Stimulated activated naive CD8-positive, alpha-beta T cell treated with anti-CD3 and anti-CD28 coated beads, Interleukin-15, Interleukin-2, amounts not matched to agents 100 ng/mL and 50 ng/mL, for 24 hours (primary cell): Measurements from ENCODE around the gene CTRB2.

Source experiments
- H3K27ac Mint-ChIP-seq: one replicate; pipeline ENCODE4 v1.8.0; 2021; ENCODE audit warnings: mild to moderate bottlenecking, mixed read lengths
- H3K27me3 Mint-ChIP-seq: one replicate; pipeline ENCODE4 v1.8.0; 2021; ENCODE audit warnings: mixed read lengths
- H3K36me3 Mint-ChIP-seq: one replicate; pipeline ENCODE4 v1.8.0; 2021; ENCODE audit warnings: low read depth, mixed read lengths
- H3K4me1 Mint-ChIP-seq: one replicate; pipeline ENCODE4 v1.8.0; 2021; ENCODE audit warnings: low read depth, mixed read lengths
- H3K4me3 Mint-ChIP-seq: one replicate; pipeline ENCODE4 v1.8.0; 2021; ENCODE audit warnings: mild to moderate bottlenecking, mixed read lengths
- H3K9me3 Mint-ChIP-seq: one replicate; pipeline ENCODE4 v1.8.0; 2021; ENCODE audit warnings: mixed read lengths

Gene CTRB2

GRCh38 chr16:75236736-75237397 lies 29.9 kb upstream of the CTRB2 start:
- peaks cover 8% of the 10 kb centered on the region for H3K27me3 Mint-ChIP-seq
- peaks cover 8% of the 10 kb centered on the region for H3K4me1 Mint-ChIP-seq
- no peaks in the 10 kb centered on the region for H3K9me3 Mint-ChIP-seq
- H3K4me3 Mint-ChIP-seq = no peak overlapping the region
- no peak overlapping the region for H3K27ac Mint-ChIP-seq
- no peaks in the 10 kb centered on the region for H3K36me3 Mint-ChIP-seq

- Mint-ChIP-seq H3K4me1 (peaks cover 8% of the 10 kb centered on the region), H3K27ac (no peak overlapping the region), H3K4me3 (no peak overlapping the region), H3K9me3 (no peaks in the 10 kb centered on the region), H3K27me3 (peaks cover 12% of the 10 kb centered on the region), H3K36me3 (no peaks in the 10 kb centered on the region)
These were observed 29.3 kb upstream of the CTRB2 start for GRCh38 chr16:75236232-75236631.

- H3K4me1 Mint-ChIP-seq = peaks cover 8% of the 10 kb centered on the region
- H3K27ac Mint-ChIP-seq = no peak overlapping the region
- H3K9me3 Mint-ChIP-seq = no peaks in the 10 kb centered on the region
- H3K36me3 Mint-ChIP-seq = no peaks in the 10 kb centered on the region
- H3K4me3 Mint-ChIP-seq = no peak overlapping the region
- H3K27me3 Mint-ChIP-seq = peaks cover 13% of the 10 kb centered on the region
These were observed 28.8 kb upstream of the CTRB2 start for GRCh38 chr16:75235721-75236193.

GRCh38 chr16:75234856-75235696 lies 28.1 kb upstream of the CTRB2 start:
- Mint-ChIP-seq H3K36me3 (no peaks in the 10 kb centered on the region), H3K27me3 (peaks cover 8% of the 10 kb centered on the region), H3K4me1 (peaks cover 8% of the 10 kb centered on the region), H3K27ac (no peak overlapping the region), H3K4me3 (no peak overlapping the region), H3K9me3 (no peaks in the 10 kb centered on the region)

- no peaks in the 10 kb centered on the region for H3K36me3 Mint-ChIP-seq
- H3K27me3 Mint-ChIP-seq = peaks cover 5% of the 10 kb centered on the region
- H3K9me3 Mint-ChIP-seq = no peaks in the 10 kb centered on the region
- H3K27ac Mint-ChIP-seq = peak overlapping the region; percentile 72
- no peak overlapping the region for H3K4me3 Mint-ChIP-seq
- H3K4me1 Mint-ChIP-seq = peaks cover 8% of the 10 kb centered on the region
These were observed 26.6 kb upstream of the CTRB2 start for GRCh38 chr16:75233611-75233938.

GRCh38 chr16:75231570-75231969 lies 24.6 kb upstream of the CTRB2 start:
- Mint-ChIP-seq H3K9me3 (no peaks in the 10 kb centered on the region), H3K27ac (no peak overlapping the region), H3K4me3 (no peak overlapping the region), H3K27me3 (peaks cover 9% of the 10 kb centered on the region), H3K4me1 (peaks cover 8% of the 10 kb centered on the region), H3K36me3 (no peaks in the 10 kb centered on the region)

GRCh38 chr16:75230471-75231110 lies 23.6 kb upstream of the CTRB2 start:
- H3K9me3 Mint-ChIP-seq = no peaks in the 10 kb centered on the region
- H3K27me3 Mint-ChIP-seq = peaks cover 9% of the 10 kb centered on the region
- no peak overlapping the region for H3K4me3 Mint-ChIP-seq
- no peak overlapping the region for H3K27ac Mint-ChIP-seq
- no peaks in the 10 kb centered on the region for H3K36me3 Mint-ChIP-seq
- H3K4me1 Mint-ChIP-seq = peaks cover 4% of the 10 kb centered on the region

- H3K4me1 Mint-ChIP-seq = peaks cover 4% of the 10 kb centered on the region
- no peak overlapping the region for H3K27ac Mint-ChIP-seq
- H3K9me3 Mint-ChIP-seq = no peaks in the 10 kb centered on the region
- H3K27me3 Mint-ChIP-seq = peaks cover 9% of the 10 kb centered on the region
- no peak overlapping the region for H3K4me3 Mint-ChIP-seq
- H3K36me3 Mint-ChIP-seq = no peaks in the 10 kb centered on the region
These were observed 22.4 kb upstream of the CTRB2 start for GRCh38 chr16:75229172-75230031.

GRCh38 chr16:75228143-75228976 lies 21.4 kb upstream of the CTRB2 start:
- H3K4me3 Mint-ChIP-seq = no peak overlapping the region
- no peaks in the 10 kb centered on the region for H3K36me3 Mint-ChIP-seq
- H3K9me3 Mint-ChIP-seq = no peaks in the 10 kb centered on the region
- H3K4me1 Mint-ChIP-seq = no peaks in the 10 kb centered on the region
- peaks cover 12% of the 10 kb centered on the region for H3K27me3 Mint-ChIP-seq
- H3K27ac Mint-ChIP-seq = no peak overlapping the region

GRCh38 chr16:75227361-75228142 lies 20.6 kb upstream of the CTRB2 start:
- H3K4me1 Mint-ChIP-seq = no peaks in the 10 kb centered on the region
- H3K4me3 Mint-ChIP-seq = no peak overlapping the region
- H3K9me3 Mint-ChIP-seq = no peaks in the 10 kb centered on the region
- H3K36me3 Mint-ChIP-seq = no peaks in the 10 kb centered on the region
- peaks cover 12% of the 10 kb centered on the region for H3K27me3 Mint-ChIP-seq
- no peak overlapping the region for H3K27ac Mint-ChIP-seq

GRCh38 chr16:75226550-75227360 lies 19.8 kb upstream of the CTRB2 start:
- H3K36me3 Mint-ChIP-seq = no peaks in the 10 kb centered on the region
- H3K4me3 Mint-ChIP-seq = no peak overlapping the region
- H3K27me3 Mint-ChIP-seq = peaks cover 12% of the 10 kb centered on the region
- no peaks in the 10 kb centered on the region for H3K4me1 Mint-ChIP-seq
- H3K9me3 Mint-ChIP-seq = no peaks in the 10 kb centered on the region
- no peak overlapping the region for H3K27ac Mint-ChIP-seq

- Mint-ChIP-seq H3K9me3 (no peaks in the 10 kb centered on the region), H3K27ac (no peak overlapping the region), H3K4me3 (no peak overlapping the region), H3K4me1 (no peaks in the 10 kb centered on the region), H3K36me3 (no peaks in the 10 kb centered on the region), H3K27me3 (peaks cover 7% of the 10 kb centered on the region)
These were observed 18.9 kb upstream of the CTRB2 start for GRCh38 chr16:75225678-75226515.
